NB4 (cell line): ENCODE results near the gene TBXAS1.

Source experiments
- POLR2A ChIP-seq: IDR thresholded peaks from 2 replicates; pipeline ENCODE4 v1.6.1; 2011; ENCODE audit warnings: mild to moderate bottlenecking; ENCODE audit not compliant: insufficient read length; ENCODE audit errors: extremely low read depth
- TF ChIP-seq, protein P1 (sequence below): IDR thresholded peaks from one replicate; pipeline ENCODE4 v1.5.1; 2012; ENCODE audit warnings: low read depth, low read length
- TF ChIP-seq, protein P2 (sequence below): IDR thresholded peaks from 2 replicates; pipeline ENCODE4 v1.6.1; 2011; ENCODE audit warnings: low read depth, low read length

DNA sequence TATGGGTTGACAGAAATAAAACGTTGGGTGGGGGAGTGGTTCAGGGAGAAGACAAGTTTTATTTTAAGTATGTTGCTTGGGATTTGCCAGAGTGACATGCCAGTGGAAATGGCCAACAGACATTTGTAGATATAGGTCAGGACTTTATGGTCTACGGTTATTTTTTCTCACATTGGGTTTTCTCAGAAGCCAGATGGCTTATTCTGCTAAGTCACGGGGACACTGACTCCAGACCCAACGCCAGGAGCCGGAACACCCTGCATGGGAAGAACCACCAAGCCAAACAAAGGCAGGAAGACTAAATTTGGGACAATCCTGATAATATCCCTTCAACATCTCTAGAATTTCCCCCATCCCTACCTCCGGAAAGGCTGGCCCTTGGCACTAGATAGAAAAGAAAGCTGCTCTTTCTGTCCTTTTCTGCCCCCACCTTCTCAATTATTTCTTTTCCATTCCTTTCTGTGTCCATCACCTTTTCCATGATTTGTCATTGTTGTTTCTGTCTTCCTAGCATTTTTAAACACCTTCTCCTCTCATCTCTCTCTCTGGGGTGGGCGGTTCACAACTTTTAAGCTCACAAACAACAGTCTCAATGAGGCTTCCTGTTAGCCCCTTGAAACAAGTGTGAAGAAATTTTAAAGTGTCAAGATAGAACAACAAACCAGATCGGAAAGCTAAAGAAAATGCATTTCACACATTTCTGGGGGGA is 44.7 kb downstream of the TBXAS1 start:
- TF ChIP-seq, protein P1, sequence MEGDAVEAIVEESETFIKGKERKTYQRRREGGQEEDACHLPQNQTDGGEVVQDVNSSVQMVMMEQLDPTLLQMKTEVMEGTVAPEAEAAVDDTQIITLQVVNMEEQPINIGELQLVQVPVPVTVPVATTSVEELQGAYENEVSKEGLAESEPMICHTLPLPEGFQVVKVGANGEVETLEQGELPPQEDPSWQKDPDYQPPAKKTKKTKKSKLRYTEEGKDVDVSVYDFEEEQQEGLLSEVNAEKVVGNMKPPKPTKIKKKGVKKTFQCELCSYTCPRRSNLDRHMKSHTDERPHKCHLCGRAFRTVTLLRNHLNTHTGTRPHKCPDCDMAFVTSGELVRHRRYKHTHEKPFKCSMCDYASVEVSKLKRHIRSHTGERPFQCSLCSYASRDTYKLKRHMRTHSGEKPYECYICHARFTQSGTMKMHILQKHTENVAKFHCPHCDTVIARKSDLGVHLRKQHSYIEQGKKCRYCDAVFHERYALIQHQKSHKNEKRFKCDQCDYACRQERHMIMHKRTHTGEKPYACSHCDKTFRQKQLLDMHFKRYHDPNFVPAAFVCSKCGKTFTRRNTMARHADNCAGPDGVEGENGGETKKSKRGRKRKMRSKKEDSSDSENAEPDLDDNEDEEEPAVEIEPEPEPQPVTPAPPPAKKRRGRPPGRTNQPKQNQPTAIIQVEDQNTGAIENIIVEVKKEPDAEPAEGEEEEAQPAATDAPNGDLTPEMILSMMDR: no peak
- TF ChIP-seq, protein P2, sequence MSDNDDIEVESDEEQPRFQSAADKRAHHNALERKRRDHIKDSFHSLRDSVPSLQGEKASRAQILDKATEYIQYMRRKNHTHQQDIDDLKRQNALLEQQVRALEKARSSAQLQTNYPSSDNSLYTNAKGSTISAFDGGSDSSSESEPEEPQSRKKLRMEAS: no peak
- TF ChIP-seq POLR2A: no peak
